ENCODE measurements around the gene ASF1A. TPM values are rescaled to one million over a fixed set of nuclear protein-coding genes. Genes with fewer than 3 reads are reported as not detected.

Gene ASF1A
- total and polyA plus RNA-seq, 2 donors from 2014 or later = 15.1 TPM

DNA sequence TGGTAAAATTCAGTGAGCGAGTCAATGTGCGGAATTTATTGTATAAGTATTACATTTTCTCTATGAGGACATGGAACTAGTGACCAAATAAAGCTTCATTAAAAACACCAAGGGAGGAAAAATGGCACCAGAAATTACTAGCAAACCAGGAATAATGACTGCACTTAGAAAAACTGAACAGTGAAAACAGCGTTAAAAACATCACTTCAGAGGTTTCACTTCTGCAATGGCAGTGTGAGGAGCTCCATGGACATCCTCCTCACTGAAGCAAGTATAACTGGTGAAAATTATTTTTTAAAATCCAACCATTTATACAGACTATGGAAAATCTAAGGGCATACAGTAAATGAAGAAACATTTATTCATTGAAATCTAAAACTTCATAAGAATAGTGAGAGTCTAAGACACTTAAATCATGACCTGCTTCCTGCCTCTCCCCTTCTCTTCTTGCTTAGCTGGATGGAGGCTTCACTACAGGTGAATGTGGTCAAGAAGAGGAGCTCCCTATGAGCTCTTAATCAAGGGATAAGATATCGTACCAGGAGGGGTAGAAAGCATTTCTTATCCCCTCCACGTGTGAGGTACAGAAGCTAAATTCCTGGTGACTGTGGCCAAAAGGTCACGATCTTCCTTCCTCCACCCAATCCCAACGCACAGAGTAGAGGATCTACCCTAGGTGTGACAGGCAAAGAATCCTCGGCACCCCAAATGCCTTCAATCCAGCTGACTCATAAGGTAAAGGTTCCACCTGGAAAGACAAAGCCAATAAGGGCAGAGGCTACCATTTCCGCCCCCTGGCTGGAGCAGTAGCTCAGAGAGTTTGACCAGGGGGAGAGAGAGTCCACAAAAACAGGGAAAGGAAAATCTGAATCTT is 12.3 kb upstream of the ASF1A start:
- DNase-seq (no peak), FAIRE-seq (no peak)
- Histone ChIP-seq H3K4me1 (ENCODE audit: control insufficient read depth in 2 of 3, insufficient read depth in 2 of 3, low read depth in 1 of 3, low read length in 3 of 3) (peaks cover 0 to 2% (median 0%) of the 10 kb centered on the region in 3 donors), H3K36me3 (ENCODE audit: control insufficient read depth in 2 of 3, insufficient read depth in 3 of 3, low read length in 3 of 3) (no peaks in the 10 kb centered on the region), H3K9me3 (ENCODE audit: control insufficient read depth in 2 of 3, insufficient read depth in 1 of 3, low read length in 3 of 3) (no peaks in the 10 kb centered on the region), H3K27me3 (ENCODE audit: control insufficient read depth, insufficient read depth, low read length) (no peaks in the 10 kb centered on the region), H3K27ac (ENCODE audit: low read depth in 2 of 2, low read length in 2 of 2) (peak overlapping the region in 1 of 2 donors; percentile 23), H3K9ac (ENCODE audit: low read length in 3 of 3) (no peak overlapping the region), H3K4me3 (ENCODE audit: low read length in 3 of 3) (no peak overlapping the region)
- TF ChIP-seq, protein P1, sequence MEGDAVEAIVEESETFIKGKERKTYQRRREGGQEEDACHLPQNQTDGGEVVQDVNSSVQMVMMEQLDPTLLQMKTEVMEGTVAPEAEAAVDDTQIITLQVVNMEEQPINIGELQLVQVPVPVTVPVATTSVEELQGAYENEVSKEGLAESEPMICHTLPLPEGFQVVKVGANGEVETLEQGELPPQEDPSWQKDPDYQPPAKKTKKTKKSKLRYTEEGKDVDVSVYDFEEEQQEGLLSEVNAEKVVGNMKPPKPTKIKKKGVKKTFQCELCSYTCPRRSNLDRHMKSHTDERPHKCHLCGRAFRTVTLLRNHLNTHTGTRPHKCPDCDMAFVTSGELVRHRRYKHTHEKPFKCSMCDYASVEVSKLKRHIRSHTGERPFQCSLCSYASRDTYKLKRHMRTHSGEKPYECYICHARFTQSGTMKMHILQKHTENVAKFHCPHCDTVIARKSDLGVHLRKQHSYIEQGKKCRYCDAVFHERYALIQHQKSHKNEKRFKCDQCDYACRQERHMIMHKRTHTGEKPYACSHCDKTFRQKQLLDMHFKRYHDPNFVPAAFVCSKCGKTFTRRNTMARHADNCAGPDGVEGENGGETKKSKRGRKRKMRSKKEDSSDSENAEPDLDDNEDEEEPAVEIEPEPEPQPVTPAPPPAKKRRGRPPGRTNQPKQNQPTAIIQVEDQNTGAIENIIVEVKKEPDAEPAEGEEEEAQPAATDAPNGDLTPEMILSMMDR (IDR thresholded peaks at IDR 0.05; ENCODE audit: borderline replicate concordance, extremely low read depth, insufficient read depth) = no peak
- intact Hi-C loops (cut with DNase I) = no loop called here

DNA sequence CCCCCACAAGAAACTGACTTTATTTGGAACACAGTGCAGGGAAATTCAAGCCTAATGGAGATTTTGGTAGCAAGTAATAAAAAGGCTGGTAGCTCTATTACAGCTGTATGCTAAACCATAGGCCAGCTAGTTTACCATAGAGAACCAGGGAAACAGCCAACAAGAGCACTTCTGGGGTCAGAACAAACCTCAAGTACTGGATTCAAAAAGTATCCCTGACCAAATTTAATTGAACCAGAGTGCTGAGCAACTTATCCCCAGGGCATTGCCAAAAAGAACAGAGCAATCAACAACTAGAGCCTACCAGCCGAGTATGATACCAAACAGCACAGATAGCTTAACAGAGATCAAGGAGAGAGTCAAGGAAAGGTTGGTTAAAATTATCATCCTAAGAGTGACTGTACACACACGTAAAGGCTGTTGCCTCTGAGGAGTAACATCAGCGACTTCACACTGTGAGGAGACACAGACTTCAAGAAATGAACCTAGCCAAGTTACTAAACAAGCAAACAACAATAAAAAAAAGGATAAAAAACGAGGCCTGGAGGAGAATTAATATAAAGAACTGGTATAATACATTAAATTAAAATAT is 11.5 kb upstream of the ASF1A start:
- intact Hi-C loops (cut with DNase I) = no loop called here
- TF ChIP-seq, protein P1 (IDR thresholded peaks at IDR 0.05; ENCODE audit: borderline replicate concordance, extremely low read depth, insufficient read depth) = no peak
- Histone ChIP-seq H3K27me3 (ENCODE audit: control insufficient read depth, insufficient read depth, low read length) (no peaks in the 10 kb centered on the region), H3K9me3 (ENCODE audit: control insufficient read depth in 2 of 3, insufficient read depth in 1 of 3, low read length in 3 of 3) (no peaks in the 10 kb centered on the region), H3K4me3 (ENCODE audit: low read length in 3 of 3) (no peak overlapping the region), H3K4me1 (ENCODE audit: control insufficient read depth in 2 of 3, insufficient read depth in 2 of 3, low read depth in 1 of 3, low read length in 3 of 3) (peaks cover 0 to 2% (median 0%) of the 10 kb centered on the region in 3 donors), H3K36me3 (ENCODE audit: control insufficient read depth in 2 of 3, insufficient read depth in 3 of 3, low read length in 3 of 3) (no peaks in the 10 kb centered on the region), H3K27ac (ENCODE audit: low read depth in 2 of 2, low read length in 2 of 2) (no peak overlapping the region), H3K9ac (ENCODE audit: low read length in 3 of 3) (no peak overlapping the region)
- DNase-seq = no peak
- no peak for FAIRE-seq

DNA sequence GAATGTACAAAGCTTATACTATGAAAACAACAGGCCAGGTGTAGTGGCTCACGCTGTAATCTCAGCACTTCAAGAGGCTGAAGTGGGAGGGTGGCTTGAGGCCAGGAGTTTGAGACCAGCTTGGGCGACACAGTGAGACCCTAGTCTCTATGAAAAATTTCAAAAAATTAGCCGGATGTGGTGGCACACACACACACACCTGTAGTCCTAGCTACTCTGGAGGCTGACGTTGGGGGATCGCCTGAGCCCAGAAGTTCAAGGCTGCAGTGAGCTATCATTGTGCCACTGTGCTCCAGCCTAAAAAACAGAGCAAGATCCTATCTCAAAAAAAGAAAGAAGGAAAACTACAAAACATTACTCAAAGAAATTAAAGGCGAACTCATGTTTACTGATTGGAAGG is 7.3 kb upstream of the ASF1A start:
- H3K9me3 ChIP-seq (ENCODE audit: control insufficient read depth in 2 of 3, insufficient read depth in 1 of 3, low read length in 3 of 3) = no peaks in the 10 kb centered on the region
- TF ChIP-seq, protein P1 (IDR thresholded peaks at IDR 0.05; ENCODE audit: borderline replicate concordance, extremely low read depth, insufficient read depth) = no peak
- intact Hi-C loops (cut with DNase I) = no loop called here
- H3K4me3 ChIP-seq (ENCODE audit: low read length in 3 of 3) = no peak overlapping the region
- H3K4me1 ChIP-seq (ENCODE audit: control insufficient read depth in 2 of 3, insufficient read depth in 2 of 3, low read depth in 1 of 3, low read length in 3 of 3) = peaks cover 0 to 2% (median 0%) of the 10 kb centered on the region in 3 donors
- no peak for FAIRE-seq
- H3K9ac ChIP-seq (ENCODE audit: low read length in 3 of 3) = no peak overlapping the region
- no peak overlapping the region for H3K27ac ChIP-seq (ENCODE audit: low read depth in 2 of 2, low read length in 2 of 2)
- no peaks in the 10 kb centered on the region for H3K36me3 ChIP-seq (ENCODE audit: control insufficient read depth in 2 of 3, insufficient read depth in 3 of 3, low read length in 3 of 3)
- no peaks in the 10 kb centered on the region for H3K27me3 ChIP-seq (ENCODE audit: control insufficient read depth, insufficient read depth, low read length)
- DNase-seq = no peak
